GM12878 (cell line): Measurements from ENCODE around the gene LPIN1. TPM values are rescaled to one million over a fixed set of nuclear protein-coding genes. Genes with fewer than 3 reads are reported as not detected.

Experiments
- ATAC-seq: fragments of 200-7000 bp; cut with Tn5 transposase; 3 replicates; pipeline ENCODE4 v1.9.1; 2020; ENCODE audit warnings: mild to moderate bottlenecking, moderate library complexity
- Bru-seq: library from RNA; stranded (reverse); fragments of 400-500 nt; gene quantifications from one replicate; lab custom pipeline; 2021; lab: Mats Ljungman, UMichigan
- BruChase-seq, 2 experiments: library from RNA; stranded (reverse); fragments of 400-500 nt; gene quantifications; one replicate each; lab custom pipeline; 2021; lab: Mats Ljungman, UMichigan
- BruUV-seq: library from RNA; stranded (reverse); fragments of 400-500 nt; replicated peaks from 2 replicates; lab custom pipeline; 2021; lab: Mats Ljungman, UMichigan
- CTCF ChIA-PET: fragments of 300-600 bp; sonication (Branson Sonifier 250); formaldehyde crosslinking; extraction: SDS; loops from one replicate; lab custom pipeline; 2021; ENCODE audit warnings: inconsistent platforms; lab: Yijun Ruan, JAX
- POLR2A ChIA-PET: fragments of 350-600 bp; formaldehyde crosslinking; extraction: SDS; loops from one replicate; lab custom pipeline; 2021; ENCODE audit warnings: inconsistent platforms; lab: Charles Lee
- RAD21 ChIA-PET: fragments of 300-600 bp; sonication (Branson Sonifier 250); formaldehyde crosslinking; loops from one replicate; lab custom pipeline; 2023; ENCODE audit warnings: antibody characterized with exemption; ENCODE audit not compliant: unreplicated experiment; lab: Charles Lee
- SMC1A ChIA-PET: fragments of 300-600 bp; sonication (Branson Sonifier 250); formaldehyde crosslinking; loops from one replicate; lab custom pipeline; 2023; ENCODE audit not compliant: unreplicated experiment, uncharacterized antibody; lab: Charles Lee
- DNase-seq: peaks from one replicate; pipeline ENCODE4 v3.0.0-alpha.2; 2011; ENCODE audit warnings: low read depth, low spot score
- FAIRE-seq: peaks from 3 replicates; lab custom pipeline; 2011; peaks lifted over from hg19 to GRCh38; lab: Jason Lieb, UNC
- H2AFZ ChIP-seq: 2 replicates; pipeline ENCODE4 v1.6.0; 2011; ENCODE audit warnings: low read depth, low read length, control low read depth; ENCODE audit not compliant: control insufficient read depth
- H3K27ac ChIP-seq: 2 replicates; pipeline ENCODE4 v1.5.1; 2011; ENCODE audit warnings: control low read depth; ENCODE audit not compliant: control insufficient read depth, insufficient read depth
- H3K27me3 ChIP-seq, 2 experiments: replicated peaks in 1 of 2; 2 replicates each; pipeline versions ENCODE4 v1.6.0 to v1.6.1; 2011; ENCODE audit warnings: low read length in 1 of 2; ENCODE audit not compliant: control insufficient read depth in 2 of 2, insufficient read depth in 2 of 2
- H3K36me3 ChIP-seq, 2 experiments: 2 replicates each; pipeline ENCODE4 v1.5.1; 2011; ENCODE audit warnings: low read length in 1 of 2; ENCODE audit not compliant: control insufficient read depth in 2 of 2, insufficient read depth in 2 of 2
- H3K4me1 ChIP-seq: 2 replicates; pipeline ENCODE4 v1.6.1; 2011; ENCODE audit warnings: mild to moderate bottlenecking, low read length, moderate library complexity, mixed read lengths; ENCODE audit not compliant: control insufficient read depth, insufficient read depth
- H3K4me2 ChIP-seq: 2 replicates; pipeline ENCODE4 v1.6.0; 2011; ENCODE audit warnings: control low read depth; ENCODE audit not compliant: control insufficient read depth, insufficient read depth
- H3K4me3 ChIP-seq: fragments of 200-600 bp; sonication (generic); 2 replicates; pipeline ENCODE4 v1.5.1; 2016
- H3K79me2 ChIP-seq: 2 replicates; pipeline ENCODE4 v1.6.0; 2011; ENCODE audit warnings: low read length; ENCODE audit not compliant: control insufficient read depth, insufficient read depth
- H3K9ac ChIP-seq: 2 replicates; pipeline ENCODE4 v1.8.0; 2011; ENCODE audit warnings: low read length, control low read depth, mixed read lengths; ENCODE audit not compliant: control insufficient read depth, insufficient read depth
- H3K9me3 ChIP-seq: replicated peaks from 3 replicates; pipeline ENCODE4 v1.5.1; 2011; ENCODE audit warnings: mild to moderate bottlenecking, low read length; ENCODE audit not compliant: control insufficient read depth, insufficient read depth
- H4K20me1 ChIP-seq: 2 replicates; pipeline ENCODE4 v1.6.0; 2011; ENCODE audit not compliant: control insufficient read depth, insufficient read depth
- BCL3 ChIP-seq: IDR thresholded peaks from 2 replicates; pipeline ENCODE4 v1.6.1; 2011; ENCODE audit warnings: borderline replicate concordance, low read depth, mild to moderate bottlenecking, moderate library complexity, low read length; ENCODE audit not compliant: insufficient read depth, poor library complexity, severe bottlenecking
- DPF2 ChIP-seq: fragments of 450-650 bp; IDR thresholded peaks from 2 replicates; pipeline ENCODE4 v1.6.1; 2017; ENCODE audit warnings: mild to moderate bottlenecking
- EP300 ChIP-seq, 2 experiments: fragments of 150-350 bp in 1 of 2; IDR thresholded peaks; 2 replicates each; pipeline ENCODE4 v1.6.1; 2011 to 2012; ENCODE audit warnings: low read depth in 2 of 2, low read length in 2 of 2, borderline replicate concordance in 1 of 2, improper control_type of control experiment in 1 of 2, inconsistent platforms in 1 of 2; ENCODE audit not compliant: control insufficient read depth in 1 of 2
- FOXM1 ChIP-seq: IDR thresholded peaks from 2 replicates; pipeline ENCODE4 v1.6.1; 2012; ENCODE audit warnings: low read depth, mild to moderate bottlenecking, inconsistent platforms, low read length, moderate library complexity
- IRF4 ChIP-seq: IDR thresholded peaks from 2 replicates; pipeline ENCODE4 v1.6.1; 2011; ENCODE audit warnings: low read depth, low read length
- LARP7 ChIP-seq: fragments of 450-650 bp; IDR thresholded peaks from 2 replicates; pipeline ENCODE4 v1.6.1; 2017; ENCODE audit warnings: mild to moderate bottlenecking
- MEF2A ChIP-seq: IDR thresholded peaks from 2 replicates; pipeline ENCODE4 v1.6.1; 2011; ENCODE audit warnings: low read depth, mild to moderate bottlenecking, low read length, moderate library complexity; ENCODE audit not compliant: insufficient read depth
- NFIC ChIP-seq: IDR thresholded peaks from 2 replicates; pipeline ENCODE4 v1.6.1; 2012; ENCODE audit warnings: low read depth, mild to moderate bottlenecking, inconsistent platforms, low read length, moderate library complexity
- NKRF ChIP-seq: fragments of 450-650 bp; conservative IDR thresholded peaks from 2 replicates; pipeline ENCODE4 v1.6.1; 2017; ENCODE audit warnings: mild to moderate bottlenecking, moderate library complexity
- PAX5 ChIP-seq: IDR thresholded peaks from 2 replicates; pipeline ENCODE4 v1.6.1; 2011; ENCODE audit warnings: low read depth, low read length, borderline replicate concordance
- POLR2A ChIP-seq: IDR thresholded peaks from 2 replicates; pipeline ENCODE4 v1.6.1; 2011; ENCODE audit warnings: low read depth, mild to moderate bottlenecking, low read length
- POLR2AphosphoS5 ChIP-seq: IDR thresholded peaks from 2 replicates; pipeline ENCODE4 v1.6.1; 2011; ENCODE audit warnings: mild to moderate bottlenecking, low read length, inconsistent platforms
- POU2F2 ChIP-seq: IDR thresholded peaks from 3 replicates; pipeline ENCODE4 v1.6.1; 2011; ENCODE audit warnings: low read depth, mild to moderate bottlenecking, low read length, borderline replicate concordance
- TARDBP ChIP-seq: IDR thresholded peaks from 2 replicates; pipeline ENCODE4 v1.6.1; 2016; ENCODE audit warnings: borderline replicate concordance
- TCF3 ChIP-seq: IDR thresholded peaks from 2 replicates; pipeline ENCODE4 v1.6.1; 2012; ENCODE audit warnings: low read depth, mild to moderate bottlenecking, low read length, borderline replicate concordance; ENCODE audit not compliant: insufficient read depth
- YY1 ChIP-seq: IDR thresholded peaks from 2 replicates; pipeline ENCODE4 v1.6.1; 2011; ENCODE audit warnings: low read depth, mild to moderate bottlenecking, low read length
- WGBS: methylation state at CpG from one replicate; pipeline ENCODE4 v1.1.6; 2016; ENCODE audit warnings: low lambda C conversion rate; ENCODE audit not compliant: insufficient replicate concordance, insufficient coverage; ENCODE audit errors: missing lambda C conversion rate; 5-methylcytosine and 5-hydroxymethylcytosine counted together
- in situ Hi-C: fragments of 300-500 bp; cut with MboI; formaldehyde crosslinking; loops from 9 replicates; pipeline ENCODE4 v1.14.3; 2018; ENCODE audit warnings: mixed read lengths
- intact Hi-C: fragments of 100-400 bp; cut with micrococcal nuclease; formaldehyde crosslinking; loops from one replicate; pipeline ENCODE4 v1.14.2; 2022; ENCODE audit not compliant: unreplicated experiment
- long read RNA-seq, 2 experiments: library from polyadenylated mRNA; unstranded; transcript quantifications; one replicate each; pipeline ENCODE4 v2.0.0, GENCODE V29; 2019 to 2020
- polyA minus RNA-seq, 3 experiments: library from RNA; depleted of rRNA, polyadenylated mRNA; stranded (reverse); fragments of >200 nt; gene quantifications; 2 replicates each; pipeline ENCODE4 v1.2.3, GENCODE V29; 2011
- polyA plus RNA-seq, 11 experiments: library from polyadenylated mRNA; depleted of rRNA in 4 of 11; unstranded in 6 of 11; stranded (reverse) in 5 of 11; fragments of >200 nt; fragmentation: Nextera tagmentation in 4 of 11; fragmentation: Illumina TruSeq in 1 of 11; extraction: Ambion mirVana in 4 of 11; extraction: Trizol in 1 of 11; gene quantifications; 1 replicate in 1 of 11; 2 replicates in 10 of 11; pipeline versions ENCODE4 v1.2.1 to v1.2.3, GENCODE V29; 2011 to 2016; ENCODE audit warnings: inconsistent platforms in 2 of 11, missing spikeins in 2 of 11, low read depth in 1 of 11
- total RNA-seq, 4 experiments: library from RNA; depleted of rRNA in 3 of 4; stranded (reverse); fragments of >200 nt in 3 of 4; fragmentation: Illumina TruSeq in 1 of 4; extraction: Trizol in 1 of 4; gene quantifications; 2 replicates each; pipeline versions ENCODE4 v1.2.1 to v1.2.3, GENCODE V29; 2013 to 2021

LPIN1 gene
- 183 and 196 TPM in 2 replicates for total RNA-seq (2013; cell fraction: nucleolus; rRNA removed)
- total RNA-seq (2014; rRNA removed), result 52.2 and 58.5 TPM in 2 replicates
- total RNA-seq (2014; rRNA removed; fragmentation: Illumina TruSeq; extraction: Trizol), result 46.1 and 48.3 TPM in 2 replicates
- total RNA-seq (2021), result 59.9 and 61.4 TPM in 2 replicates
- polyA plus RNA-seq (2011; ENCODE audit: low read depth), result 12.5 TPM
- polyA plus RNA-seq (2011; rRNA removed), result 75.6 and 82.5 TPM in 2 replicates
- 55.7 and 55.9 TPM in 2 replicates for polyA plus RNA-seq (2011; cell fraction: cytosol; rRNA removed)
- polyA plus RNA-seq (2011; cell fraction: nucleus; rRNA removed), result 97.5 and 102 TPM in 2 replicates
- polyA plus RNA-seq (2012), result 17.6 and 19.7 TPM in 2 replicates
- 50.8 and 52.3 TPM in 2 replicates for polyA plus RNA-seq (2014; fragmentation: Illumina TruSeq; extraction: Trizol)
- 10 to 100 TPM; 18.8 to 23.9 TPM for polyA plus RNA-seq (2014; fragmentation: Nextera tagmentation; extraction: Ambion mirVana)
- polyA plus RNA-seq (2014; rRNA removed), result 60.1 and 63.6 TPM in 2 replicates
- polyA plus RNA-seq (2016; fragmentation: Nextera tagmentation; extraction: Ambion mirVana), result 10 to 100 TPM; 37.0 to 37.5 TPM
- polyA minus RNA-seq (2011; rRNA and poly(A)+ RNA removed), result 55.0 and 62.3 TPM in 2 replicates
- 17.0 and 20.3 TPM in 2 replicates for polyA minus RNA-seq (2011; cell fraction: cytosol; rRNA and poly(A)+ RNA removed)
- 69.2 and 114 TPM in 2 replicates for polyA minus RNA-seq (2011; cell fraction: nucleus; rRNA and poly(A)+ RNA removed)
- Bru-seq, nascent RNA, result percentile 85 among the genes with signal in this experiment
- percentile 82 among the genes with signal in this experiment for BruChase-seq, experiment 1, labeled RNA remaining after a 6-hour chase
- BruChase-seq, experiment 2, labeled RNA remaining after a 2-hour chase, result percentile 82 among the genes with signal in this experiment
- long read RNA-seq, experiment 1, full-length matches to known transcripts, result 3 of 10 reads
- long read RNA-seq, experiment 1, partial matches to known transcripts, result 4 of 10 reads
- long read RNA-seq, experiment 1, other reads (novel, unspliced or antisense), result 3 of 10 reads
- long read RNA-seq, experiment 2, full-length matches to known transcripts, result 2 of 63 reads
- long read RNA-seq, experiment 2, partial matches to known transcripts, result 48 of 63 reads
- long read RNA-seq, experiment 2, other reads (novel, unspliced or antisense), result 13 of 63 reads

GRCh38 chr2:11746376-11746806 is at the start of gene LPIN1:
Gene LPIN1 (plus strand): TSS chr2:11746632. CDS start chr2:11765542, 18,910 bp downstream.
- peak within 1 kb of the TSS; percentile 70 for H3K4me3 ChIP-seq
- peak within 1 kb of the TSS; percentile 99 for H3K4me2 ChIP-seq
- ATAC-seq (peak; percentile 63), DNase-seq (no peak), FAIRE-seq (no peak)
- peak within 1 kb of the TSS; percentile 66 for H2AFZ ChIP-seq
- H3K36me3 ChIP-seq, result no peaks in the 10 kb centered on the region
- WGBS, result 0% methylated on average over 7 of the region's 49 CpGs
- H3K9me3 ChIP-seq, result no peaks in the 10 kb centered on the region
- ChIA-PET POLR2A (interaction anchor here (0.9 to 5.0 kb wide), 3 partner anchors 9 to 34 kb away, joined by 3 to 84 read pairs (median 8); no protein-coding TSS in a partner anchor), RAD21 (interaction anchor here (0.6 to 5.6 kb wide), 6 partner anchors 6 to 371 kb away, joined by 3 to 43 read pairs (median 8); no protein-coding TSS in a partner anchor), CTCF (interaction anchor here (1.0 to 28.9 kb wide), 7 partner anchors 7 to 56 kb away, joined by 5 to 684 read pairs (median 8); no protein-coding TSS in a partner anchor), SMC1A (interaction anchor here (1.9 to 16.4 kb wide), 3 partner anchors 7 to 54 kb away, joined by 5 to 222 read pairs (median 174); no protein-coding TSS in a partner anchor)
- peak within 1 kb of the TSS; percentile 86 for H3K27ac ChIP-seq
- peaks cover 37% of the 10 kb centered on the region for H3K79me2 ChIP-seq
- H4K20me1 ChIP-seq, result no peaks in the 10 kb centered on the region
- peak within 1 kb of the TSS; percentile 80 for H3K9ac ChIP-seq
- in situ Hi-C loops (no loop called here), intact Hi-C loops (loop anchor here (10.0 kb wide), 1 partner anchor 932 kb away; the partner anchor contains the start of gene PDIA6)
- BruUV-seq, result no TSS peak
- H3K27me3 ChIP-seq, result no peaks in the 10 kb centered on the region
- peaks cover 61% of the 10 kb centered on the region for H3K4me1 ChIP-seq
- TF ChIP-seq FOXM1 (no peak), POLR2AphosphoS5 (peak; percentile 53; the same call in 1 of the 2 replicates), DPF2 (0 out of 2 replicates have a peak, but pooled peaks have one; percentile 36), IRF4 (no peak), EP300 (IDR thresholded peaks at IDR 0.05; ENCODE audit: borderline replicate concordance in 1 of 2, control insufficient read depth in 1 of 2, low read depth in 2 of 2, low read length in 2 of 2) (no peak), PAX5 (peak; percentile 23; the same call in 1 of the 2 replicates), TCF3 (peak; percentile 61; the same call in 1 of the 2 replicates), MEF2A (no peak), POU2F2 (peak; percentile 64; the same call in 2 of the 3 replicates), LARP7 (peak; percentile 98), TARDBP (no peak), YY1 (peak; percentile 30; the same call in 1 of the 2 replicates), NKRF (peak; percentile 88), NFIC (no peak), BCL3 (no peak), POLR2A (peak; percentile 89)
